Left lobe of liver (tissue), 2 donors: ENCODE data around the gene PCDHGC5. TPM values are rescaled to one million over a fixed set of nuclear protein-coding genes. Genes with fewer than 3 reads are reported as not detected.

Experiments used
- ATAC-seq: fragments of 200-7000 bp; cut with Tn5 transposase; one replicate; pipeline ENCODE4 v1.9.1; 2020; ENCODE audit warnings: mild to moderate bottlenecking, moderate library complexity
- DNase-seq: peaks from one replicate; pipeline ENCODE4 v3.0.0-alpha.2; 2020; ENCODE audit warnings: low spot score
- total RNA-seq: library from RNA; stranded (reverse); gene quantifications from one replicate; pipeline ENCODE4 v1.2.1, GENCODE V29; 2021
- donor health status: DM: no; HTN: no; CAD: no; lungs with moderate emphysema.
- donor health status: DM: no; HTN: yes; CAD: no.

The PCDHGC5 gene
- total RNA-seq, 1 donor from 2014 or later, result 0.40 TPM

DNA sequence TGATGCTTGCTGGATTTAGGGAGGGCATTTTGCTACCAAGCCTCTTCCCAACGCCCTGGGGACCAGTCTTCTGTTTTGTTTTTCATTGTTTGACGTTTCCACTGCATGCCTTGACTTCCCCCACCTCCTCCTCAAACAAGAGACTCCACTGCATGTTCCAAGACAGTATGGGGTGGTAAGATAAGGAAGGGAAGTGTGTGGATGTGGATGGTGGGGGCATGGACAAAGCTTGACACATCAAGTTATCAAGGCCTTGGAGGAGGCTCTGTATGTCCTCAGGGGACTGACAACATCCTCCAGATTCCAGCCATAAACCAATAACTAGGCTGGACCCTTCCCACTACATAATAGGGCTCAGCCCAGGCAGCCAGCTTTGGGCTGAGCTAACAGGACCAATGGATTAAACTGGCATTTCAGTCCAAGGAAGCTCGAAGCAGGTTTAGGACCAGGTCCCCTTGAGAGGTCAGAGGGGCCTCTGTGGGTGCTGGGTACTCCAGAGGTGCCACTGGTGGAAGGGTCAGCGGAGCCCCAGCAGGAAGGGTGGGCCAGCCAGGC, 23.0 kb downstream of the PCDHGC5 start:
- DNase-seq, result no peak
- no peak for ATAC-seq

- peak; percentile 82 for DNase-seq
- peak; percentile 77 for ATAC-seq
These were observed 23.6 kb downstream of the PCDHGC5 start for GRCh38 chr5:141512390-141512910.

DNA sequence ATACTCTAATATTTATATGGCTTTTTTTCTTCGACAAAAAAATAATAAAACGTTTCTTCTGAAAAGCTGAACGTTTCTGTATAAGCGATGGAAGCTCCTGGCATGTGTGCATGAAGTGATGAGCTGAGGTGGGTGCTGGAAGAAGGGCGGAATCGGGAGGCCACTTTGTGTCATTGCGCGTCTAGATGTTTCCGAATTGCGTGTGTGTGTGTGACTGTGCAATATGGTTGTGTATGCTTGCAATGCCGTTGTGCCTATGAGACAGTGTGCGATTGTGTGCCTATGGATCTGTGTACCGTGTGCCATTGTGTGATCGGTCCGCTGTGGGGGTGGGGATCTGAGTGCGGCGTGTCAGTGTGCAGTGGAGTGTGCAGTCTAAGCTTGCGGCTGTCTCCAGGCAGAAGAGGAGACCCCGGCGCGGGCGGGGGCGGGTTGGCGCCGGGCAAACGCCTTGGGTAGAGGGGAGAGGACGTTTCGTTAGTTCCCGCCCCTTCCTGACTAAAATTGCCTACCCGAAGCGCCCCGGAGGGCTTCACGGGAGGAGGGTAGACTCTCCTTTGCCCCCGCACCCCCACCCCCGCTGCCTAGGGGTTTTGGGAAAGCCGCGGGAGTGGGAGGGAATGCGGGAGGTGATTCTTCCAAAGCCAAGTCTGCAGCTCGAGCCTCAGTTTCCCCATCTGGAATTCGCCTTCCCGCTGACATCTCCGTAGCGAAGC, 24.2 kb downstream of the PCDHGC5 start:
- DNase-seq (no peak), ATAC-seq (peak; percentile 39)

- DNase-seq (no peak), ATAC-seq (peak; percentile 48)
These were observed 24.9 kb downstream of the PCDHGC5 start for GRCh38 chr5:141513627-141514329.

DNA sequence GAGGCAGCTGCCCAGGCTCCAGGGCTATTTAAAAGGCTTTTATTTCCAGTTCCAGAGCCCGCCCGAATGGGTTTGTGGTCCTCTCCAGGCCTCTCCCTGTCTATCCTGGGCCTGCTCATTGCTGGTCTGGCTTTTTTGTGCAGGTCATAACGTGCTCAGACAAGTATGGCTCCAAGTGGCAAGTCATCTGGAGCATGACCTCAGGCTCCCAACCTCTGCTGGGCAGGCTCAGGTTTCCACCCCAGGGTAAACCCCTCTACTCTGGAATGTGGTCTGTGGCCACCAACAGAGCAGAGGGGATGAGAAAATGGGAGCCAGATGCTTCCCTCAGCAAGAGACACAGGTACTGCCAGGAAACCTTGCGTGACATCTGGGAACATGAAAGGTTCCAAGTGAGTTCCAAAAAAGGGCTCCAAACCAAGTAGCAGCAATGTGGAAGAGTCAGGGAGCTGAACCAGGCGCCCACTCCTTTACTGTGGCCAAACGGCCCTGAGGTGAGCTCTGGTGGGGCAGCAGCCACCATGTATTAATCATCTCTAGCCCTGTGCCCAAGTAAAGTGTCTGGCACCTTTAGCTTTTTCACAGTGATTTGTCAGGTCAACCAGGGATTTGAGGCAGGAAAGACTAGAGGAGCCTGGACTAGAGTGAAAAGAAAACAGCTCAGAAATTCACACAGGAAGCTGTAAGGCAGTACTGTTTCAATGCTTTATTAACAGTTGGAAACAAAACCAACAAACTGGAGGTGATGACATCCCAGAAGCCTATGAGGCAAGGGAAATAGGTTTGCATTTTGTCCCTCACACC, 25.7 kb downstream of the PCDHGC5 start:
- no peak for ATAC-seq
- DNase-seq, result no peak

DNA sequence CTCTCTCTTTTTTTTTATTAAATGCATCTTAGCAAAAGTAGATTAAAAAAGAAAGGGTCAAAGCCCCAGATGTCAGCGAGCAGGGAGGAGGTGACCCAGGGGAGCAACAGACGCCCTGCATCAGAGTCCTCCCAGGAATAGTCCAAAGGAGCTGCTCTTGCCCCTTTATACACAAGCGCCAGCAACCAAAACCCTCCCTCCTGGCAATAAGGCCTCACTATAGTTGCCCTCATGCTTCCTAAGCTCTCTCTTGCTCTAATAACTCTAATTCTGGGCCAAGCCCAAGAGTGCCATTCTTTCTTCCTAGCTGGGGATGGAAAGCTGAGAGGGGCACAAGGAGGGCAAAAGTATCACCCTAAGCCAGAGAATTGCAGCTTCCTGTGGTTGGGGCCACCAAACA, 26.3 kb downstream of the PCDHGC5 start:
- no peak for DNase-seq
- no peak for ATAC-seq

DNA sequence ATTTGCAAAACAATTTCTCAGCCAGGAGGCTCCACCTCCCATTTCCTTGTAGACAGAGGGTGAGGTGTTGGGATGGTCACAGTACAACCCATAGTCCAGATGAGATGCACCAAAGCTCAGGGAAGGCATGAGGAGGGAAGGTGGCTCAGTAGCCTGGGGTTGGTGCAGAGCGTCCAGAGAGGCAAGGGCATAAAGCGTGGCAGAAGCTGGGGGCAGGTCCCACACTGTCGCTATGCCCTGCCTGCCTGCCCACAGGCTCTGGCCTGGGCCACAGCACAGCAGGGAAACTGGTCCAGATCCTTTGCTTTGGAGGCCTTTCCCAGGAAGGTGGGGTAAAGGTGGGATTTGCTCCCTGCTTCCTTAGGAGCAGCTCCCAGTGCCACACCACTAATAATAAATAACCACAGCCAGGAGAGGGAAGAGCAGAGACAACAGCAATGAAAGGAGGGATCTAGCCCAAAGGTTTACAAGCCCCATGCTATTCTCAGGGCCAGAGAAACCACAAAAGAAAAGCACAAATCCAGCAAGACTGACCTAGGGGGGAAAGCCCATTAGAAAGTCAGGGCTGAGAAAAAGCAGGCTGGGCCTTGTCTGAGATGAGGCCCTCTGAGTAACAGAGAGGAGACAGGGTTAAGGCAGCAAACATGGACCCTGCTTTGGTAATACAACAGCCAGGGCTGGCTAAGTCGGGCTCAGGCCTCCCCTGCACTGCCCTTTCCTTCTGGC, 27.2 kb downstream of the PCDHGC5 start:
- ATAC-seq (no peak), DNase-seq (no peak)

GRCh38 chr5:141516672-141517025, 27.8 kb downstream of the PCDHGC5 start:
- DNase-seq, result no peak

GRCh38 chr5:141517312-141517711, 28.4 kb downstream of the PCDHGC5 start:
- no peak for ATAC-seq
- DNase-seq, result no peak

More at GRCh38 chr5:141516672-141517025, 27.8 kb downstream of the PCDHGC5 start:
- ATAC-seq, result no peak

GRCh38 chr5:141517880-141518617, 29.2 kb downstream of the PCDHGC5 start:
- no peak for ATAC-seq
- no peak for DNase-seq

DNA sequence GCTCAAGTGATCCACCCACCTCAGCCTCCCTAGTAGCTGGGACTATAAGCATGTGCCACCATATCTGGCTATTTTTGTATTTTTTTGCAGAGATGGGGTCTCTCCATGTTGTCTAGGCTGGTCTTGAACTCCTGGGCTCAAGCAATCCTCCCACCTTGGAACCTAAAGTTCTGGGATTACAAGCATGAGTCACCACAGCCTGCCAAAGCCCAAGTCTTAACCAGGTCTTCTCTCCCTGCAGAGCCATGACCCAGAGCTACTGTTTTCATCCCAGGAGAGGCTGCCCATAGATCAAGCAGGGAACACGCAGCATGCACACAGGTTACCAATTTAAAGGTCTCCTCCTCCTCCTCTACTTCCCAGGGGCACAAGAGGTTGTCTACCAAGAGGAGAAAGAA, 29.7 kb downstream of the PCDHGC5 start:
- ATAC-seq (no peak), DNase-seq (no peak)

DNA sequence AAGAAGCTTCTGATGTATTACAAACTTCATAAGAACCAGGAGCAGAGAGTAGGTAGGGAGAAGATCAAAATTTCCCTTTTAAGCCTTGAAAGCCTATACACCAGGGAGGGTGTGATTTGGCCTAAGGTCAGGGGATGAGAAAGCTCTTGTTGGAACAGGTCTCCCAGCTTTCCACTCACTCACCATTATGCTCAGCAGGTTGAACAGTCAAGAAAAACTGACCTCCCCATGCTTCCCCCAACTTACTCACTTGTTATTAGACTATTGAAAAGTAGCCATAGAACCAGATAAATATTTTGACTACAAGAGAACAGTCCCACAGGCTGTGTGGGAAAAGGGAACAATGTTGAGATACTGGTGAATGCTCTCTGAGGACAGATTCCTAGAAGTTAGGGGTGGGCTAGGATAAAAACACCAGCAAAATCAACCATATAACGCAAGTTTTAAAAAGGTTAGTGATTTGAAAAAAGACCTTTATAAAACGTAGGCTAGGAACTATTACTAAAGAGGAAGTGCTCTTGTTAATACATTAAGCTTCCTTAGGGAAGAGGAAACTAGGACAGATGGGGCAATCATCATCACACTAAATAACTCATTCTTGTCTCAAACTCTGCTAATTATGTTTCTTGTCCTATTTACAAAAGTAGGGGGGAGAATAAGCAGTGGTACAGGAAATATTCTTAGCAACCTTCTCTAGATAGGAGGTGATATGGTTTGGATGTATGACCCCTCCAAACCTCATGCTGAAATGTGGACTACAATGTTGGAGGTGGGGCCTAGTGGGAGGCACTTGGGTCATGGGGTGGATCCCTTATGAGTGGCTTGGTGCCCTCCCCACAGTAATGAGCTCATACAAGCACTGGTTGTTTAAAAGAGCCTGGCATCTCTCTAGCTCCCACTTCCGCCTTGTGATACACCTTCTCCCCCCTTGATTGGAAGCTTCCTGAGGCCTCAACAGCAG, 31.0 kb downstream of the PCDHGC5 start:
- DNase-seq (no peak), ATAC-seq (no peak)

DNA sequence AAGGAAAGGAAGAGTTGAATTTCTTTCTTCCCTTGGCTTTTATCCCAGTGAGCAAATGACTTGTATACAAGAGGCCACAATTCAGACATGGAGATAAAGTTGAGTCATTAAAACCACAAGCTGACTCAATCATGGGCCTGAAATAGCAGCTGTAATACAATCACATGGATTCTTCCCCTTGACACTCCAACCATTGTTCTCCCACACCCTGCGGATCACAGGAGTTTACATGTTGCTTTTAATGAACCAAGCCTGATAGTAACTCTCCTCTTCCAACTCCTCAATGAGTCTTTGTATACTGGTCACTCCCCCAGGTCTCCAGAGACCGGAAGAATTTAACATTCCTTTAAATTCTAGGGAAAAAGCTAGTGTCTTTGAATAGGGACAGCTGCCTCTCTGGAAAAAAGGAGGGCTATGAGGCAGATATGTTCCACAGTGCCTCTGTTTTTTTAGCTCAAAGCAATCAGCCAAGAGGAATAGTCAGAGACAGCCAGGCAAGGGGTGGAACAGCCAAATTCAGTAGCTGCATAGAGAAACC, 32.4 kb downstream of the PCDHGC5 start:
- DNase-seq (no peak), ATAC-seq (no peak)

DNA sequence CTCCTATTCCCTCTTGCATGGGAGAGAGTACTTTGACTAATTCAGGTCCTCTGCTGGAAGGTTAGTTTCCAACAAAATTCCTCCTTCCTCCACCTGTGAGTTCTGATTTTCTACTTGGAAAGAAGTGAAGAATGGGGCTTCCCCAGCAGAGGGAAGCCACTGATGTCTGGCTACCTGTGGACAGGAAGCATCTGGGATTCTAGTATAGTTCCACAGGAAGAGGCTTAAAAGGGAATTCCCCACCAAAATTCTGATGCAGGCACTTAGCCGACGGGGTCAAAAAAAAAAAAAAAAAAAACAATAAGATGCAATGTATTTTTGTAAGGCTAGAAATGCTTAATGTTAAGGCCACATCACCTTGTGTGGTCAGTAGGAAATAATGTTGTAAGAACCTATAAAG, 33.4 kb downstream of the PCDHGC5 start:
- no peak for ATAC-seq
- DNase-seq, result no peak

- ATAC-seq (no peak), DNase-seq (no peak)
These were observed 35.1 kb downstream of the PCDHGC5 start for GRCh38 chr5:141523991-141524390.

GRCh38 chr5:141524604-141525597, 36.0 kb downstream of the PCDHGC5 start:
- DNase-seq (peak; percentile 93), ATAC-seq (peak; percentile 91)

DNA sequence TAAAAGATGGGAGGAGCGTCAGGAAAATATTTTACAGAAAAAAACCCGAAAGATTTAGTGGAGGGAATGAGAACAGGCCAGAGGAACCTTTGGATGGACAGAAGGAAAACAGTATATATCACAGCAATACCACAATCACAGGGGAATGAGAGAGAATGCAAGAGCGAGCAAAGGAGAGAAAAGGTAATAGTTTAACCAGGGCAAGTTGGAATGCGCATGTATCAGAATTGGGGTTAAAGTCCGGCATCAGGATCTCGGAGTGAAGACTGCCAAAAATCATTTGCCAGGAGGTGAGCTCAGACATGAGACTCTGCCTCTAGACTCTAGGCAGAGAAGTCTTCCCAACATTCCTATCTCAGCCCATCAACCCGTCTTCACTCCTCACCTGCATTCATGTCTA, 36.8 kb downstream of the PCDHGC5 start:
- peak; percentile 67 for DNase-seq
- ATAC-seq, result peak; percentile 49
